ENCODE results near the gene USP33.
"Not testable (repeated sequence)": the region's sequence is repeated elsewhere in the genome, so short reads cannot be mapped to it uniquely, and the experiment has no call there.

USP33 gene

GRCh38 chr1:77716065-77716464 lies 43.6 kb downstream of the USP33 start:
- H3K27me3 Mint-ChIP-seq = no peaks in the 10 kb centered on the region
- H3K4me3 Mint-ChIP-seq = no peak overlapping the region
- H3K27ac Mint-ChIP-seq (ENCODE audit: low read depth) = no peak overlapping the region
- H3K4me1 Mint-ChIP-seq = peaks cover 5% of the 10 kb centered on the region
- H3K9me3 Mint-ChIP-seq = no peaks in the 10 kb centered on the region
- no peak for DNase-seq (ENCODE audit: low spot score in 2 of 2)
- no peak for ATAC-seq (replicated peaks; ENCODE audit: extremely low read depth, poor library complexity, severe bottlenecking)
- peaks cover 56% of the 10 kb centered on the region for H3K36me3 Mint-ChIP-seq (ENCODE audit: insufficient read depth)

GRCh38 chr1:77709727-77710126 lies 49.9 kb downstream of the USP33 start:
- DNase-seq (ENCODE audit: low spot score in 2 of 2) (no peak), ATAC-seq (replicated peaks; ENCODE audit: extremely low read depth, poor library complexity, severe bottlenecking) (no peak)
- no peak overlapping the region for H3K27ac Mint-ChIP-seq (ENCODE audit: low read depth)
- no peaks in the 10 kb centered on the region for H3K27me3 Mint-ChIP-seq
- H3K36me3 Mint-ChIP-seq (ENCODE audit: insufficient read depth) = peaks cover 25% of the 10 kb centered on the region
- H3K4me1 Mint-ChIP-seq = no peaks in the 10 kb centered on the region
- no peaks in the 10 kb centered on the region for H3K9me3 Mint-ChIP-seq
- no peak overlapping the region for H3K4me3 Mint-ChIP-seq

- Mint-ChIP-seq H3K36me3 (ENCODE audit: insufficient read depth) (peaks cover 13% of the 10 kb centered on the region), H3K4me3 (no peak overlapping the region), H3K27ac (ENCODE audit: low read depth) (no peak overlapping the region), H3K9me3 (no peaks in the 10 kb centered on the region), H3K4me1 (no peaks in the 10 kb centered on the region), H3K27me3 (no peaks in the 10 kb centered on the region)
- ATAC-seq (replicated peaks; ENCODE audit: extremely low read depth, poor library complexity, severe bottlenecking) (no peak), DNase-seq (ENCODE audit: low spot score in 2 of 2) (no peak)
Measured at GRCh38 chr1:77706321-77706720, 53.3 kb downstream of the USP33 start.

GRCh38 chr1:77704736-77705135 lies 54.9 kb downstream of the USP33 start:
- no peak for DNase-seq (ENCODE audit: low spot score in 2 of 2)
- no peak overlapping the region for H3K4me3 Mint-ChIP-seq
- no peak for ATAC-seq (replicated peaks; ENCODE audit: extremely low read depth, poor library complexity, severe bottlenecking)
- peaks cover 2% of the 10 kb centered on the region for H3K9me3 Mint-ChIP-seq
- H3K27ac Mint-ChIP-seq (ENCODE audit: low read depth) = no peak overlapping the region
- no peaks in the 10 kb centered on the region for H3K4me1 Mint-ChIP-seq
- H3K36me3 Mint-ChIP-seq (ENCODE audit: insufficient read depth) = peaks cover 6% of the 10 kb centered on the region
- no peaks in the 10 kb centered on the region for H3K27me3 Mint-ChIP-seq

GRCh38 chr1:77699673-77700072 lies 60.0 kb downstream of the USP33 start:
- not testable (repeated sequence) for ATAC-seq (replicated peaks; ENCODE audit: extremely low read depth, poor library complexity, severe bottlenecking); DNase-seq (ENCODE audit: low spot score in 2 of 2); H3K27ac Mint-ChIP-seq (ENCODE audit: low read depth); H3K27me3 Mint-ChIP-seq; H3K4me3 Mint-ChIP-seq; H3K4me1 Mint-ChIP-seq; H3K9me3 Mint-ChIP-seq
- H3K36me3 Mint-ChIP-seq (ENCODE audit: insufficient read depth) = peaks cover 12% of the 10 kb centered on the region

- Mint-ChIP-seq H3K9me3 (peaks cover 4% of the 10 kb centered on the region), H3K4me1 (no peaks in the 10 kb centered on the region), H3K4me3 (no peak overlapping the region), H3K27ac (ENCODE audit: low read depth) (no peak overlapping the region), H3K27me3 (no peaks in the 10 kb centered on the region), H3K36me3 (ENCODE audit: insufficient read depth) (peaks cover 12% of the 10 kb centered on the region)
- ATAC-seq (replicated peaks; ENCODE audit: extremely low read depth, poor library complexity, severe bottlenecking) (no peak), DNase-seq (ENCODE audit: low spot score in 2 of 2) (no peak)
Measured at GRCh38 chr1:77697441-77697840, 62.2 kb downstream of the USP33 start.

GRCh38 chr1:77688939-77689338 lies 70.7 kb downstream of the USP33 start:
- DNase-seq (ENCODE audit: low spot score in 2 of 2) (no peak), ATAC-seq (replicated peaks; ENCODE audit: extremely low read depth, poor library complexity, severe bottlenecking) (no peak)
- H3K27me3 Mint-ChIP-seq = no peaks in the 10 kb centered on the region
- H3K36me3 Mint-ChIP-seq (ENCODE audit: insufficient read depth) = peaks cover 8% of the 10 kb centered on the region
- H3K27ac Mint-ChIP-seq (ENCODE audit: low read depth) = no peak overlapping the region
- no peaks in the 10 kb centered on the region for H3K9me3 Mint-ChIP-seq
- H3K4me3 Mint-ChIP-seq = no peak overlapping the region
- H3K4me1 Mint-ChIP-seq = peaks cover 3% of the 10 kb centered on the region

GRCh38 chr1:77687519-77687906 lies 72.1 kb downstream of the USP33 start:
- Mint-ChIP-seq H3K27me3 (no peaks in the 10 kb centered on the region), H3K36me3 (ENCODE audit: insufficient read depth) (peaks cover 22% of the 10 kb centered on the region), H3K4me1 (peaks cover 11% of the 10 kb centered on the region), H3K4me3 (peak overlapping the region; percentile 37), H3K9me3 (no peaks in the 10 kb centered on the region), H3K27ac (ENCODE audit: low read depth) (no peak overlapping the region)
- DNase-seq (ENCODE audit: low spot score in 2 of 2) (no peak), ATAC-seq (replicated peaks; ENCODE audit: extremely low read depth, poor library complexity, severe bottlenecking) (no peak)

GRCh38 chr1:77686796-77687518 lies 72.7 kb downstream of the USP33 start:
- no peak for DNase-seq (ENCODE audit: low spot score in 2 of 2)
- no peaks in the 10 kb centered on the region for H3K27me3 Mint-ChIP-seq
- H3K4me1 Mint-ChIP-seq = peaks cover 17% of the 10 kb centered on the region
- H3K9me3 Mint-ChIP-seq = no peaks in the 10 kb centered on the region
- ATAC-seq (replicated peaks; ENCODE audit: extremely low read depth, poor library complexity, severe bottlenecking) = no peak
- no peak overlapping the region for H3K27ac Mint-ChIP-seq (ENCODE audit: low read depth)
- no peak overlapping the region for H3K4me3 Mint-ChIP-seq
- peaks cover 28% of the 10 kb centered on the region for H3K36me3 Mint-ChIP-seq (ENCODE audit: insufficient read depth)

GRCh38 chr1:77683160-77684148 lies 76.2 kb downstream of the USP33 start:
- H3K4me1 Mint-ChIP-seq = peaks cover 39% of the 10 kb centered on the region
- peaks cover 28% of the 10 kb centered on the region for H3K36me3 Mint-ChIP-seq (ENCODE audit: insufficient read depth)
- ATAC-seq (replicated peaks; ENCODE audit: extremely low read depth, poor library complexity, severe bottlenecking) (peak; percentile 70), DNase-seq (ENCODE audit: low spot score in 2 of 2) (peak; percentile 81 to 88)
- no peaks in the 10 kb centered on the region for H3K9me3 Mint-ChIP-seq
- H3K27me3 Mint-ChIP-seq = no peaks in the 10 kb centered on the region
- peak overlapping the region; percentile 93 for H3K4me3 Mint-ChIP-seq
- peak overlapping the region; percentile 98 for H3K27ac Mint-ChIP-seq (ENCODE audit: low read depth)

GRCh38 chr1:77682460-77683159 lies 77.0 kb downstream of the USP33 start, which contains the start of gene ZZZ3:
TSS of gene ZZZ3 (minus strand) at chr1:77682658. CDS start at chr1:77633354, 49,304 bp downstream.
- ATAC-seq (replicated peaks; ENCODE audit: extremely low read depth, poor library complexity, severe bottlenecking) (peak; percentile 73), DNase-seq (ENCODE audit: low spot score in 2 of 2) (peak; percentile 91 to 92)
- H3K4me3 Mint-ChIP-seq = peak within 1 kb of the TSS; percentile 93
- H3K4me1 Mint-ChIP-seq = peaks cover 42% of the 10 kb centered on the region
- no peaks in the 10 kb centered on the region for H3K9me3 Mint-ChIP-seq
- no peaks in the 10 kb centered on the region for H3K27me3 Mint-ChIP-seq
- H3K27ac Mint-ChIP-seq (ENCODE audit: low read depth) = peak within 1 kb of the TSS; percentile 98
- H3K36me3 Mint-ChIP-seq (ENCODE audit: insufficient read depth) = peaks cover 28% of the 10 kb centered on the region

- H3K27me3 Mint-ChIP-seq = no peaks in the 10 kb centered on the region
Measured at GRCh38 chr1:77680173-77680572, 79.5 kb downstream of the USP33 start.

More at GRCh38 chr1:77680173-77680572, 79.5 kb downstream of the USP33 start:
- Mint-ChIP-seq H3K4me3 (no peak overlapping the region), H3K9me3 (no peaks in the 10 kb centered on the region), H3K27ac (ENCODE audit: low read depth) (no peak overlapping the region), H3K36me3 (ENCODE audit: insufficient read depth) (peaks cover 33% of the 10 kb centered on the region), H3K4me1 (peaks cover 46% of the 10 kb centered on the region)
- no peak for ATAC-seq (replicated peaks; ENCODE audit: extremely low read depth, poor library complexity, severe bottlenecking)
- DNase-seq (ENCODE audit: low spot score in 2 of 2) = no peak

Measured in central memory CD8-positive, alpha-beta T cell (primary cell).